GM18951 (cell line): Measurements from ENCODE around the gene HEMGN.
"Not testable (repeated sequence)": the region's sequence is repeated elsewhere in the genome, so short reads cannot be mapped to it uniquely, and the experiment has no call there.

ENCODE experiments used
- POLR2A ChIP-seq: IDR thresholded peaks from 4 replicates; pipeline ENCODE4 v1.6.1; 2011; ENCODE audit warnings: mild to moderate bottlenecking; ENCODE audit not compliant: insufficient read length, insufficient read depth; ENCODE audit errors: extremely low read depth
- in situ Hi-C: fragments of 300-500 bp; cut with MboI; formaldehyde crosslinking; loops from one replicate; pipeline ENCODE4 v1.12.0; 2022; ENCODE audit warnings: low sequenced_read_pairs, mixed read lengths, inconsistent platforms; ENCODE audit not compliant: unreplicated experiment

The HEMGN gene

DNA sequence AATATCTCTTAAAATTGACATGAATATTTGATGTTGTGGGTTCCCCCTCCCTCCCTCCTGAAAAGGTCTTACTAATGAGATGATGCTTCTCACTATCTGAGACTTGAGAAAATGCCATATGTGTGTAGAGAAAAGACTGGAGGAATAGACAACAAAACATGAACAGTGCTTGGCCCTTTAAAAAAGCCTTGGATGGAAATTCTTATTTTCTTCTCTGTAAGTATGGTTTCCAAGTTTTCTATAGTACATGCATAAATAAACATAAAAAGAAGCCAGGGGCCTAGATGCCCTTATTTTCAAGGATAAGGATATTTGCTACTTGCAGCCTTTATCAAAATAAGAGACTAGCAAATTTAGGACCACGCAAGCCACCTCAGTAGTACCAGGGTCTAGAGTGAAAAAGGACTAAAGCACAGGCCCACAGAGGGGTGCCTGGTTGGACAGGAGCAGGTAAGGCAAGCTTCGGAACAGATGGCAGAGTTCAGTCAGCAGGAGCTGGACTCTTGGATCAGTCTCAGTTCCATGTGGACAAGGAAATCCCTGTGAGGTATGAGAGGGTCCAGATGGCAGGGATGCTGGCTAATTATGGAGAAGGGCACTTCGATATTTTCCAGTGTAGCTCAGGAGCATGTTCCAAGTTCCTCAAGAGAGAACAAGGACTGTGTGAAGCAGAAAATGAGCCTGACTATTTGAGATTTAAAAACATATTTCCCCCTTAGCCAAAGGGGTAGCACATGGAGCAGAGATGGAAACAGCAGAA is 40.6 kb upstream of the HEMGN start:
- no peak for TF ChIP-seq POLR2A
- in situ Hi-C loops, result no loop called here

DNA sequence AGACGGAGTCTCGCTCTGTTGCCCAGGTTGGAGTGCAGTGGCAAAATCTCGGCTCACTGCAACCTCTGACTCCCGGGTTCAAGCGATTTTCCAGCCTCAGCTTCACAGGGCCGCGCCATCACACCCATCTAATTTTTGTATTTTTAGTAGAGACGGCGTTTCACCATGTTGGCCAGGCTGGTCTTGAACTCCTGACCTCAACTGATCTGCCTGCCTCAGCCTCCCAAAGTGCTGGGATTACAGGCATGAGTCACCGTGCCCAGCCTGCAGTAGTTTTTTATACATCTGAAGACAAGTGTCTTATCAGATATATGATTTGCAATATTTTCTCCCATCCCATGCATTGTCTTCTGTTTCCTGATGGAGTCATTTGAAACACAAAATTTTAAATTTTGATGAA is 38.7 kb upstream of the HEMGN start:
- in situ Hi-C loops, result not testable (repeated sequence)

DNA sequence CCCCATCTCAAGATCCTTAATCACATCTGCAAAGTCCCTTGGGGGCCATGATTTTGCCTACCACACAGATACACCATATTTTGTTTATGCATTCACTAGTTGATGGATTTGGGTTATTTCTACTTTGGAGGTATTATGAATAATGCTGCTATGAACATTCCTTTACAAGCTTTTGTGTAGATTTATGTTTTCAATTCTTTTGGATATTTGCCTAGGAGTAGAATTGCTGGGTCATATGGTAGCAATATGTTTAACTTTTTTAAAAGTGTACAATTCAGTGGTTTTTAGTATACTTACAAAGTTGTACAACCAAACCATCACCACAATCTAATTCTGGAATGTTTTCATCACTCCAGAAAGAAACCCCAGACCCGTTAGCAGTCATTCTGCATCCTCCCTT is 37.4 kb upstream of the HEMGN start:
- in situ Hi-C loops, result no loop called here
- no peak for TF ChIP-seq POLR2A

DNA sequence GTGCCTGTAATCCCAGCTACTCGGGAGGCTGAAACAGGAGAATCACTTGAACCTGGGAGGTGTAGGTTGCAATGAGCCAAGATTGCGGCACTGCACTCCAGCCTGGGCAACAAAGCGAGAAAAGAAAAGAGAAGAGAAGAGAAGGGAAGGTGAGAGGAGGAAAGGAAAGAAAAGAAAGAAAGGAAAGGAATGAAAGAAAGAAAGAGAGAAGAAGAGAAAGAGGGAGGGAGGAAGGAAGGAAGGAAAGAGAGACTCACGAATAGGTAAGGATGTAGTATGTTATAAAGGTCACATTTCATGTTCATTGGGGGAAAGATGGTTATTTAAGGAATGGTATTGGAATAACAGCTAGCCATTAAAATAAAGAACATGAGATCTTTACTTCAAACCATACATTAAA is 34.8 kb upstream of the HEMGN start:
- in situ Hi-C loops, result no loop called here
- TF ChIP-seq POLR2A, result no peak

DNA sequence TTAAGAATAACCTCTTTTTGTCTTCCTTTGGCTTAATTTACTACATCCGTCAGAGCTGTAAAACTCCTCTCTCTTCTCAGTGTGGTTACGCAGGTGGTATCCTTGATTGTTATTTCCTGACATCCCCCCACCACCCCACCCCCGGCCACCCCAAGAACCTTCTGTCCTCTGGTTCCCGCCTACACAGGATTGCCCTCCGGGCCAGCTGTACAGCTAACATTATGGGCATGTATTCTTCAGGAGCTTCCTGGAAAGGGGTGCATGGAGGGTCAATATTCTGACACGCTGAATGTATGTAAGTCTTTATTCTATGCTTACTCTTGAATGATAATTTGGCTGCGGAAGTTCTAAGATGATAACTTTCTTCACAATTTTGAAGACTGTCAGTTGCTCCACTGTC is 32.2 kb upstream of the HEMGN start:
- in situ Hi-C loops, result no loop called here
- no peak for TF ChIP-seq POLR2A

DNA sequence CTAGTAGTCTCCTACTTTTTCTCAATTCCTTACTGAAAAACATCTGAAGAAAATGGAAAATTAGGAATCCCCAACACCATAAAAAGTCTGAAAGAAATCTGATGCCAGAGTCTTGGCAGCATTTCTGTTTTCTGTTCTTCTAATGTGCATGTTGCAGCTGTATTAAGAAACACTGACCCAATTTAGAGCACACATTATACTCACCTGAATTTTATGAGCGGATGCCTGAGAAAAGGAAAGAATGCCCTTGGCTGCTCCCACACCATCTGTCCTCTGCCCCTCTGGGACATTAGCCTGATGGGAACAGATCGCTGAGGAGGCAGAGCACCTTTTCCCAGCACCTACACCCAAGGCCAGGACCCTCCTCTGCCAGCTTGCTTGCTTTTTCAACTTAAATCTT is 31.0 kb upstream of the HEMGN start:
- TF ChIP-seq POLR2A, result no peak

DNA sequence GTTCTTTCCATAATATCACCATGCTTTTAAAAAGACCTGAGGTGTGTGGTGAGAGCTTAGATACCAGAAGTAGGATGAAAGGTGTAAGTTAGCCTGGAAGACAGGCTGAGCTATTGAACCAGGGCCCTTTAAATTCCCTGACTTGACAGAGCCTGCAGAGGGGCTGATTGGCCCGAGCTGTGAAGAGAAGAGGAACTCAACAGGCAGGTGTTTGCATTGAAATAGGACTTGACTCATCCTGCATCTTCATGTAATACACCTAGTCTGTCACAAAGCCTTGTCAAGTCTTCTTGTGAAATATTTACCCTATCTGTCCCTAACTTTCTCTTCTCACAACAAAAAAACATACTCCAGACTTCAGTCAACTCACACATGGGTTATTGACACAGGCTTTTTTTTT is 28.5 kb upstream of the HEMGN start:
- in situ Hi-C loops, result no loop called here
- no peak for TF ChIP-seq POLR2A

More for the DNA sequence above, 31.0 kb upstream of the HEMGN start:
- in situ Hi-C loops, result no loop called here

DNA sequence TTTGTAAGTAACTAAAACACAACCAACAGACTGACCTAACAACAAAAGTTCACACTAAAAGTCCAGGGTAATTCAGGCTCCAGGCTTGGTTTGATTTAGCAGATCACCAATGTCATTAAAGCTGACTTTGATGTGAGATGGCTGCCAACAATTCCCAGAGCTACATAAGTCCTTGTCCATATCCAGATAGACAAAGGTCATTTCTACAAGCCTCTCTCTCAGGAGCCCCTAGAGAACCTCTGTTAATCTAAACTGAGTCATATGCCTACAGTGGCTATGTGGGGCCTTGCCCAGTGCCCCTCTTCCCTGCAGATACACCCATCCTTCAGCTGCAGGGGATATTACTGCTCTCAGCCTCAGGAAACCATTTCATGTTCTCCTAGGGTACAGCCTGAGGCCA is 26.9 kb upstream of the HEMGN start:
- TF ChIP-seq POLR2A, result no peak
- in situ Hi-C loops, result no loop called here

DNA sequence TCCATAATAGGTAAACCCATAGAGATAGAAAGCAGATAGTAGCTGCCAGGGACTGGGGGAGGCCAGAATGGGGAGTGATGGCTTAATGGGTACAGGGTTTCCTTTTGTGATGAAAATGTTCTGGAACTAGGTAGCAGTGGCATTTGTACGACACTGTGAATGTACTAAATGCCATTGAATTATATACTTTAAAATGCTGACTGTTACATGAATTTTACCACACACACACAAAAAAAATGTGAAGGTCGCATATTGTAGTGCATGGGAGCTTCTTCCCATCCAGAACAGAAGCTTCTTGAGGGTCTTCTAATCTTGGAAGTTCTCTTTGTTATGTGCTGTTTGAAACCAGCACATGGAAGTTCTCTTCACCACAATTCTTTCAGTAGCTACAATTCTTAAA is 25.3 kb upstream of the HEMGN start:
- TF ChIP-seq POLR2A, result no peak
- in situ Hi-C loops, result no loop called here

DNA sequence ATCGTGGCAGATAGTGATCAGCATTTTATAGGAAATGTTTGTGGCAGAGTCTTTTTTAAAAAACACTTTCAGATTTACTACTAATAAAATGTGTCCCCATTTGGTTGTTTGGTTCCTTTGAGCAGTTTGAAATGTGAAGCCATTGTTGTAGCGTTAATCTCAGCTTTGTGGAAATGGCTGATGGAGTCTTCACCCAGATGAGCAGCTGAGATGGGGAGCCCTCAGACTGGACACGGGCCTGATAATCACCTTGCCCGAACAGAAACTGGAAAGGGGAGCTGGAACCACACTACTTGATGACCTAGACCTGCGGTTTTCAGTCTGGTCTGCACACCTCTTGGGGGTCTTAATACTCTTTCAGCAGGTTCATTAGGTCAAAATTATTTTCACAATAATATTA is 24.6 kb upstream of the HEMGN start:
- in situ Hi-C loops, result no loop called here

DNA sequence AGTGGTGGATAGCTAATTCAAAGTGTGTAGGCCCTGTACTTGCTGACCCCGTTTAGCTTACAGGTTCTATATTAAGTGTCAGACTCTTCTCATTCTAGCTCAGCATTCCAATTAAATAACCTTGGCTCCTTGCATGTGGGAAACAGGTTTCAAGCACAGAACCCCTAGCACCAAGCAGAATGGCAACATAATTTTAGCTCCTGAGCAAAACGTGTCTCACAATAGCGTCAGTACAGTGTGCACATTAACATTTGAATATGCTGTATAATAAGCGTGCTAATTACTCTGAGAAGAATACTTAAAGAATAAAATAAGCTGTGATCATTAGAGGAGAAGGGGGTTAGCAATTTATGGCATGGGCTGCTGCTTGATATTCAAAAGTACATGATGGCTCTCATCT is 24.2 kb upstream of the HEMGN start:
- in situ Hi-C loops, result no loop called here
- no peak for TF ChIP-seq POLR2A

More for the DNA sequence above, 24.6 kb upstream of the HEMGN start:
- TF ChIP-seq POLR2A, result no peak

DNA sequence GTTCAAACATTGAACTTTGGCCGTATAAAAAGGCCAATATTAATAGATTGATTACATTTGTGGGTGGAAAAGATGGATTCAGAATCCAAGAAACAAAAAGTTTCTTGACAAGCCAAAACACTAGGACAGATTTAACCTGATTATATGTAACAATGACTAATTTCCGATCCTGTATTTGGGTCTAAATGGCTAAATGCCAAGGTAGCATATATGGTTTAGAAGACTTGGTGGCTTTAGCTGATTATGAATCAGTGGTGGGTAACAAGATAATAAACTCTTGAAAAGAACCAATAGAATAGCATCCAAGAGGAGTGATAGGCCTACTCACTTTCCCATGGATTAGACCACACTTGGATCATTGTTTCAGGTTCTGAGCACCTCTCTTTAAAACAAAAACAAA is 23.4 kb upstream of the HEMGN start:
- TF ChIP-seq POLR2A, result no peak
- in situ Hi-C loops, result no loop called here

DNA sequence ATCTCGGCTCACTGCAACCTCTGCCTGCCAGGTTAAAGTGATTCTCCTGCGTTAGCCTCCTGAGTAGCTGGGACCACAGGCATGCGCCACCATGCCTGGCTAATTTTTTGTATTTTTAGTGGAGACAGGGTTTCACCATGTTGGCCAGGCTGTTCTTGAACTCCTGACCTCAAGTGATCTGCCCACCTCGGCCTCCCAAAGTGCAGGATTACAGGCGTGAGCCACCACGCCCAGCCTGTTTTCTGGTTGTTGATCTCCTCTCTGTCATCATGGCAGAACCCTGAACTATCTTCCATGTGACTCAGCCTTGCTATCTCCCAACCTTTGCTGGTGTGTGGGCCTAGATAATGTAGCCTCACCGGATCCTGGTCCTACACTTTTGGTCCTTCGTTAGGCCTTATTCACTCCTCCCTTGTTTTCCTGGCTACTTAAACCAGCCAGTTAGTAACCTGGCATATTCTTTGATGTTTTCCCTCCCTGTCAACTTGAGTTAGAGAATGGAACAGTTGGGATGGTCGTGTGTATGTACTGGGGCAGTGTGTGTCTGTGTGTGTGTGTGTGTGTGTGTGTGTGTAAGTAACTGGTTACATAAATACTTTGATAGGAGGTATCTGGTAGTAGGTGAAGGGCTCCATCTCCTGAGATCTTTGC is 22.8 kb upstream of the HEMGN start:
- in situ Hi-C loops, result not testable (repeated sequence)

DNA sequence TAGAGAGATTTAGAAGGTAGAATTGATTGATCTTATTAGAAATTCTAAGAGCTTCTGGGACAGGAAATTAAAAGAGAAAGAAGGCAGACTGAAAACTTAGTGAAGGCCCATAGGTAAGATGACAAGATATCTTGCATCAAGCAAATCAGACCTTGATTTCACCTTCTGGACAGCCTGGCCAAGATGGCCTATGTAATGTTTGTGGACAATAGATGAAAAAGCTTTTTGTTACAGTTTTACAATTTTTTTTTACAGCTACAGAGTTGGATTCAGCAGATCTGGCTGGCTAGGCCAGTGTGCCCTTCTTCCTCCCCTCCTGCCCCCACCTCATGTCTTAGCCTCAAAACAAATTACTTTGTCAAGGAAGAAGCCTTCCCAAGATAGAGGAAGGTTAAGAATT is 21.6 kb upstream of the HEMGN start:
- no peak for TF ChIP-seq POLR2A
- in situ Hi-C loops, result no loop called here
